ENCODE measurements around the gene C1orf53. TPM values are rescaled to one million over a fixed set of nuclear protein-coding genes. Genes with fewer than 3 reads are reported as not detected.
"Not testable (repeated sequence)": the region's sequence is repeated elsewhere in the genome, so short reads cannot be mapped to it uniquely, and the experiment has no call there.

The C1orf53 gene
- total RNA-seq, 1 donor from 2014 or later, result 0.40 TPM

- H3K4me3 ChIP-seq (ENCODE audit: low read depth, low read length), result no peak overlapping the region
- TF ChIP-seq CTCF (conservative IDR thresholded peaks at IDR 0.05; ENCODE audit: low read depth, low read length), result peak; percentile 86
- DNase-seq (ENCODE audit: low read depth), result peak; percentile 19
These were observed 33.5 kb upstream of the C1orf53 start for GRCh38 chr1:197868751-197869489.

- DNase-seq (ENCODE audit: low read depth), result no peak
- no peak for TF ChIP-seq CTCF (conservative IDR thresholded peaks at IDR 0.05; ENCODE audit: low read depth, low read length)
- H3K4me3 ChIP-seq (ENCODE audit: low read depth, low read length), result no peak overlapping the region
These were observed 32.8 kb upstream of the C1orf53 start for GRCh38 chr1:197869490-197870077.

GRCh38 chr1:197876894-197877293 lies 25.5 kb upstream of the C1orf53 start:
- no peak overlapping the region for H3K4me3 ChIP-seq (ENCODE audit: low read depth, low read length)
- DNase-seq (ENCODE audit: low read depth), result no peak
- TF ChIP-seq CTCF (conservative IDR thresholded peaks at IDR 0.05; ENCODE audit: low read depth, low read length), result no peak

GRCh38 chr1:197880385-197880784 lies 22.0 kb upstream of the C1orf53 start:
- not testable (repeated sequence) for DNase-seq (ENCODE audit: low read depth); H3K4me3 ChIP-seq (ENCODE audit: low read depth, low read length)

- not testable (repeated sequence) for H3K4me3 ChIP-seq (ENCODE audit: low read depth, low read length); DNase-seq (ENCODE audit: low read depth)
These were observed 20.2 kb upstream of the C1orf53 start for GRCh38 chr1:197882241-197882640.

- H3K4me3 ChIP-seq (ENCODE audit: low read depth, low read length), result no peak overlapping the region
- DNase-seq (ENCODE audit: low read depth), result no peak
- no peak for TF ChIP-seq CTCF (conservative IDR thresholded peaks at IDR 0.05; ENCODE audit: low read depth, low read length)
These were observed 18.3 kb upstream of the C1orf53 start for GRCh38 chr1:197884173-197884572.

GRCh38 chr1:197890936-197891335 lies 11.5 kb upstream of the C1orf53 start:
- DNase-seq (ENCODE audit: low read depth), result no peak
- no peak for TF ChIP-seq CTCF (conservative IDR thresholded peaks at IDR 0.05; ENCODE audit: low read depth, low read length)
- H3K4me3 ChIP-seq (ENCODE audit: low read depth, low read length), result no peak overlapping the region

GRCh38 chr1:197892684-197893083 lies 9.7 kb upstream of the C1orf53 start:
- no peak for TF ChIP-seq CTCF (conservative IDR thresholded peaks at IDR 0.05; ENCODE audit: low read depth, low read length)
- DNase-seq (ENCODE audit: low read depth), result no peak
- no peak overlapping the region for H3K4me3 ChIP-seq (ENCODE audit: low read depth, low read length)
